DND-41 (cell line): ENCODE measurements around the gene MEG3.

Experiments used
- ATAC-seq: fragments of 200-7000 bp; cut with Tn5 transposase; 3 replicates; pipeline ENCODE4 v1.9.1; 2021; ENCODE audit warnings: low read depth; ENCODE audit not compliant: insufficient read depth
- DNase-seq: peaks from one replicate; pipeline ENCODE4 v3.0.0-alpha.2; 2020
- H2AFZ ChIP-seq: 2 replicates; pipeline ENCODE4 v1.6.0; 2012; ENCODE audit warnings: low read depth, low read length
- H3K27ac ChIP-seq: 2 replicates; pipeline ENCODE4 v1.5.1; 2012; ENCODE audit warnings: low read length, inconsistent platforms
- H3K27me3 ChIP-seq: fragments of 200-600 bp; sonication (generic); 2 replicates; pipeline ENCODE4 v1.6.0; 2012; ENCODE audit warnings: low read length, mild to moderate bottlenecking, inconsistent platforms; ENCODE audit not compliant: insufficient read depth, poor library complexity
- H3K36me3 ChIP-seq: 2 replicates; pipeline ENCODE4 v1.5.1; 2012; ENCODE audit warnings: low read length, inconsistent platforms; ENCODE audit not compliant: insufficient read depth
- H3K4me1 ChIP-seq: 2 replicates; pipeline ENCODE4 v1.5.1; 2012; ENCODE audit warnings: mild to moderate bottlenecking, low read length; ENCODE audit not compliant: insufficient read depth
- H3K4me2 ChIP-seq: 2 replicates; pipeline ENCODE4 v1.6.0; 2012; ENCODE audit warnings: mild to moderate bottlenecking, moderate library complexity, low read length, inconsistent platforms; ENCODE audit not compliant: insufficient read depth
- H3K4me3 ChIP-seq, 2 experiments: fragments of 200-600 bp in 1 of 2; shearing (Covaris generic) in 1 of 2; 2 replicates each; pipeline ENCODE4 v1.5.1; 2012 to 2016; ENCODE audit warnings: inconsistent platforms in 2 of 2, low read length in 2 of 2, mild to moderate bottlenecking in 2 of 2, low read depth in 1 of 2, moderate library complexity in 1 of 2
- H3K79me2 ChIP-seq: 2 replicates; pipeline ENCODE4 v1.6.0; 2012; ENCODE audit warnings: low read length, inconsistent platforms; ENCODE audit not compliant: insufficient read depth
- H3K9ac ChIP-seq: 2 replicates; pipeline ENCODE4 v1.6.0; 2012; ENCODE audit warnings: low read depth, mild to moderate bottlenecking, inconsistent platforms, low read length, moderate library complexity
- H3K9me3 ChIP-seq: 2 replicates; pipeline ENCODE4 v1.5.1; 2012; ENCODE audit warnings: low read length, moderate library complexity, mild to moderate bottlenecking, inconsistent platforms; ENCODE audit not compliant: insufficient read depth, severe bottlenecking
- H4K20me1 ChIP-seq: 2 replicates; pipeline ENCODE4 v1.6.0; 2012; ENCODE audit warnings: low read length; ENCODE audit not compliant: insufficient read depth
- CTCF ChIP-seq: IDR thresholded peaks from 2 replicates; pipeline ENCODE4 v1.5.1; 2012; ENCODE audit warnings: borderline replicate concordance, low read length, moderate library complexity, mild to moderate bottlenecking; ENCODE audit not compliant: poor library complexity, severe bottlenecking; ENCODE audit errors: extremely low read depth
- EZH2 ChIP-seq: IDR thresholded peaks from 3 replicates; pipeline ENCODE4 v1.6.1; 2012; ENCODE audit warnings: borderline replicate concordance, low read depth, mild to moderate bottlenecking, moderate library complexity, low read length, inconsistent platforms; ENCODE audit not compliant: severe bottlenecking

Gene MEG3

GRCh38 chr14:100890061-100890850, 64.3 kb downstream of the MEG3 start:
- Histone ChIP-seq H2AFZ (no peak overlapping the region), H3K9ac (no peak overlapping the region), H3K27ac (no peak overlapping the region), H3K27me3 (peaks cover 37% of the 10 kb centered on the region), H4K20me1 (no peaks in the 10 kb centered on the region), H3K9me3 (no peaks in the 10 kb centered on the region), H3K4me2 (no peak overlapping the region), H3K36me3 (no peaks in the 10 kb centered on the region), H3K79me2 (no peaks in the 10 kb centered on the region), H3K4me3 (no peak overlapping the region), H3K4me1 (no peaks in the 10 kb centered on the region)
- no peak for TF ChIP-seq EZH2
- TF ChIP-seq CTCF = no peak
- DNase-seq (no peak), ATAC-seq (no peak)

- Histone ChIP-seq H3K4me3 (no peak overlapping the region), H3K9me3 (no peaks in the 10 kb centered on the region), H2AFZ (no peak overlapping the region), H3K4me2 (no peak overlapping the region), H4K20me1 (no peaks in the 10 kb centered on the region), H3K27ac (no peak overlapping the region), H3K9ac (no peak overlapping the region), H3K79me2 (no peaks in the 10 kb centered on the region), H3K4me1 (no peaks in the 10 kb centered on the region), H3K36me3 (no peaks in the 10 kb centered on the region), H3K27me3 (peaks cover 37% of the 10 kb centered on the region)
- DNase-seq (no peak), ATAC-seq (no peak)
- TF ChIP-seq CTCF = no peak
- no peak for TF ChIP-seq EZH2
These were observed 65.1 kb downstream of the MEG3 start for GRCh38 chr14:100891051-100891450.

GRCh38 chr14:100891501-100892445, 65.9 kb downstream of the MEG3 start:
- Histone ChIP-seq H3K27me3 (peaks cover 30% of the 10 kb centered on the region), H3K27ac (no peak overlapping the region), H3K9ac (no peak overlapping the region), H3K79me2 (no peaks in the 10 kb centered on the region), H3K36me3 (no peaks in the 10 kb centered on the region), H3K4me3 (no peak overlapping the region), H2AFZ (no peak overlapping the region), H3K9me3 (no peaks in the 10 kb centered on the region), H3K4me2 (no peak overlapping the region), H3K4me1 (no peaks in the 10 kb centered on the region), H4K20me1 (no peaks in the 10 kb centered on the region)
- DNase-seq (no peak), ATAC-seq (no peak)
- TF ChIP-seq CTCF (no peak), EZH2 (no peak)
